CD1c-positive myeloid dendritic cell (primary cell): ENCODE measurements around the gene CRKL.

Experiments
- DNase-seq: peaks from one replicate; pipeline ENCODE4 v3.0.0-alpha.2; 2016; ENCODE audit errors: extremely low spot score

Gene CRKL

DNA sequence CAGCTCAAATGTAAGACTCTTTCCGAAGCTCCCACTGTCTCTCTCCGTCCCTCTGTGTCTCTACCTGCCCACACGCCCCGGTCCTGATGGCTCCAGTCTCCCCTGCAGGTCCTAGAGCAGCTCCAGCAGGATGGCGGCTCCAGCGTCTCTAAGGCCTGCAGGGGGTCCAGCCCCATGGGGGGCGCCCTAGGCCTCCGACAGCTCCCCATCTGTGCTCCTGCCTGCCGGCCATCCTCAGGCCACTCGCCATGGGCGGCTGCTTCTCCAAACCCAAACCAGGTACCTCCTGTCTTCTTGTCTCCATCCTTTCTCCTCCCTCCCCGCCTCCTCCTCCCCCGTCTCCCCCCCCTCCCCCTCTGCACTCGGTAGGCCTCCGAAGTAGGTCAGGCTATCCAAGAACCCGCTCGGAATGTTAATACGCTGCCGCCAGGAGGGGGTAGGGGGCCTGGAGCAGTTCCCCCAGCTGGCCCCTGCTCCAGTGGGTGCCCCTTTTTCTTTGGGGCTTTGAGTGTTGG is 50.5 kb downstream of the CRKL start:
- DNase-seq = no peak

DNA sequence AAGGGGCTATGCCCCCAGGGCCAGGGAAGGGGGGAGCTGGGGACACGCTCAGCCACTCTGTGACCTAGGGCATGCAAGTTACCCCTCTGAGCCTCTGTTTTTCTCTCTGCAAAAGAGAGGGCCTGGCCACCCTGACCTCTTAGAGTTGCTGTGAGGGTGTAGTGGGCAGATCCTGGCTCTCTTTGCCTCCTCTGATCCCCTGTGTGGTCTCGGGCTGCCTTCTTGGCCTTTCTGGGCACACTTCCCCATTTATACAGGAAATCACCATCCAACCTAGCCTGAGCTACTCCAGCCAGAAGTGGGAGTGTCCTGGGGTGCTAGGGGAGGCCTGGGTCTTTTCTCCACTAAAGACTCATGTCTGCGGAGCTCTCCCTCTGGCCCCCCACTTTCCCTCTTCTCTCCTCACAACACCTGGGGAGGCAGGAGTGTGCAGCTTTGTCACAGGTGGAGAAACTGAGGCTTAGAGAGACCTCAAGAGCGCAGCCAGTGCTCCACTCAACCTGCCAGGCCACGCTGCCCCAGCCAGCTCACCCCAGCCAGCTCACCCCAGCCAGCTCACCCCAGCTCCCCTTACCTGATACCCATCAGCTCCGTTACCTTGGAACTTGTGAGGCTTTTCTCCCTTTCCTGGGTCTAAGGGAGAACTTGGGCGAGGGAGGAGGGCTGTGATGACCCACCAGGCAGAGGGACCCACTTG is 51.2 kb downstream of the CRKL start:
- peak; percentile 66 for DNase-seq

DNA sequence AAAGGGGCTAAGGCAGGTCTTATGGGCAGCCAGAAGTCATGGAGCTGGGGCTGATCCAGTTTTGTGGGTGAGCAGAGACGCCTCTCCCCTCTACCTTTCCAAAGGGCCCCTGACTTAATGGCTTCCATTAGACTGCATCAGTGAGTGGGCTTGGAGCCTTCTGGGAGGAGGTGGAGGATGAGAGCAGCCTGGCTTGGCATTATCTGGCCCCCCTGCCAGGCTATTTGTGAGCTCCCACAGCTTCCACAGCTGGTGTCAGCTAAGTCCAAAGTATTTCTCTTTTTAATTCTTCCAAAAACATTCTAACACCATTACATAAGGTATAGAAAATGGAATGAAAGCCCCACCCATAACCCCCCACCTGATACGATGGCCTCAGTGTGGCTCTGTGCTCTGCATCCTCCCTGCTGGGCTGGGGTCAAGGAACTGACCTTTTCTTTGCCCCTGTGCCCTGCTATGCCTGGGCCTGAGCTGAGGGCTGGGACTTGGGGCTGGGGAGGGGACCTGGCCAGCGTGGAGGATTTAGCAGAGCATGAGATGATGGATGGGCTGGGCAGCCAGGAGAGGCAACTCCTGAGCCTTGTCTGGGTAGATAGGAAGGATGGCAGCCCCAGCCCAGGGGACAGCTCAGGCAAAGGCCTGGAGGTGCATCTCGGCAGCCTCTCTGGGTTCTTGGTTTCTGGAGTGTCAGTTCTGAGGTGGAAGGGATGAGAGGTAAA is 53.9 kb downstream of the CRKL start:
- no peak for DNase-seq

DNA sequence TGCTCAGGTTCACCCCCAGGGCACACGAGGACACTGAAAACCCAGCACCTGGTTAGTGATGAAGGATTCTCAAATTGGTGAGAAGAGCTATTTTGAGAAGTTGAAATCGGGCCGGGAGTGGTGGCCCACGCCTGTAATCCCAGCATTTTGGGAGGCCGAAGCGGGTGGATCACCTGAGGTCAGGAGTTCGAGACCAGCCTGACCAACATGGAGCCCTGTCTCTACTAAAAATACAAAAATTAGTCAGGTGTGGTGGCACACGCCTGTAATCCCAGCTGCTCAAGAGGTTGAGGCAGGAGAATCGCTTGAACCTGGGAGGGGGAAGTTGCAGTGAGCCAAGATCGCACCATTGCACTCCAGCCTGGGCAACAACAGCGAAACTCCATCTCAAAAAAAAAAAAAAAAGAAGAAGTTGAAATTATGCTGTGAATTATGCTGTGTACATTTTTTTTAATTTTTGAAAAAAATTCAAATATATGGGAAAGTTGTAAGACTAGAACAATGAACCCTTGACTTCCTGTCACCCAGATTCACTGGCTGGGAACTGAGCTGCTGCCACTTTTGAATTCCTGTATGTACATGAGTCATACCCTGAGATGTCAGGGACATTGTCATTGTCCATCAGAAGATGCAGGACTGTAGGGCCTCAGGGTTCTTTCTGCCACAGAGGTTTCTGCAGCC is 54.9 kb downstream of the CRKL start:
- DNase-seq = peak; percentile 66

DNA sequence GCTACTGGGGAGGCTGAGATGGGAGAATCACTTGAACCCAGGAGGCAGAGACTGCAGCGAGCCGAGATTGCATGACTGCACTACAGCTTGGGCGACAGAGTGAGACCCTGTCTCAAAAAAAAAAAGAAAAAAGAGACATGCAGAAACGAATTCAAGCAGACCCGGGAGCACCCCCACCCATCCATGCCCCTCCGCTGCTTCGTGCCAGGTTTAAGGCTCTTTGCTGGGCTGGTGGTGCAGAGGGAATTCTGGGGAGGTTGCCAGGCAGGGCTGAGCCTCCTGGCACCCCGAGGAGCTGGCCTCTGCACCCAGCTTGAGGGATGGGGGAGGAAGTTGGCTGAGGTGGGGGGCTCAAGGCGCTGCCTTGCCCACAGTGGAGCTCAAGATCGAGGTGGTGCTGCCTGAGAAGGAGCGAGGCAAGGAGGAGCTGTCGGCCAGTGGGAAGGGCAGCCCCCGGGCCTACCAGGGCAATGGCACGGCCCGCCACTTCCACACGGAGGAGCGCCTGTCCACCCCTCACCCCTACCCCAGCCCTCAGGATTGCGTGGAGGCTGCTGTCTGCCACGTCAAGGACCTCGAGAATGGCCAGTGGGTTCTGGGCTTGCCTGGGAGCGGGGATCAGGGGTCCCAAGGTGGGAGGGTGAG is 55.8 kb downstream of the CRKL start:
- no peak for DNase-seq

DNA sequence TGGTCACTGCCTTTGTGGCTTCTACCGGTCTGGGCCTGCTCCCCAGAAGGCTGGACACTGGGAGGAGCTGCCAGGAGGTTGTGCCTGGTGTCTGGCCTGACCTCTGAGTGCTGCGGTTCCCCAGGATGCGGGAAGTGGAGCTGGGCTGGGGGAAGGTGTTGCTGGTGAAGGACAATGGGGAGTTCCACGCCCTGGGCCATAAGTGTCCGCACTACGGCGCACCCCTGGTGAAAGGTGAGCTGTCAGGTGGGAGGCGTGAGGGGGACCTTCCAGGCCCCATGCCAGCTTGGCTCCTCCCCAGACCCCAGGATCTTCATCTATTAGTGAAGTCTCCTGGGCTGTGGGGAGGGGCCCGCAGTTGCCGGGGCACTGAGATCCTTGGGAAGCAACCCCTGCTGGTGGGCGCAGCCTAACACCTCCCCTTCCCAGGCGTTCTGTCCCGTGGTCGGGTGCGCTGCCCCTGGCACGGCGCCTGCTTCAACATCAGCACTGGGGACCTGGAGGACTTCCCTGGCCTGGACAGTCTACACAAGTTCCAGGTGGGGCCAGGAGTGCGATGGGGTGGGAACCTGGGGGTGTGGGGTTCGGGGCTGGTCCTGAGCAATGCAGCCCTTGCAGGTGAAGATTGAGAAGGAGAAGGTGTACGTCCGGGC is 56.6 kb downstream of the CRKL start:
- DNase-seq = no peak

DNA sequence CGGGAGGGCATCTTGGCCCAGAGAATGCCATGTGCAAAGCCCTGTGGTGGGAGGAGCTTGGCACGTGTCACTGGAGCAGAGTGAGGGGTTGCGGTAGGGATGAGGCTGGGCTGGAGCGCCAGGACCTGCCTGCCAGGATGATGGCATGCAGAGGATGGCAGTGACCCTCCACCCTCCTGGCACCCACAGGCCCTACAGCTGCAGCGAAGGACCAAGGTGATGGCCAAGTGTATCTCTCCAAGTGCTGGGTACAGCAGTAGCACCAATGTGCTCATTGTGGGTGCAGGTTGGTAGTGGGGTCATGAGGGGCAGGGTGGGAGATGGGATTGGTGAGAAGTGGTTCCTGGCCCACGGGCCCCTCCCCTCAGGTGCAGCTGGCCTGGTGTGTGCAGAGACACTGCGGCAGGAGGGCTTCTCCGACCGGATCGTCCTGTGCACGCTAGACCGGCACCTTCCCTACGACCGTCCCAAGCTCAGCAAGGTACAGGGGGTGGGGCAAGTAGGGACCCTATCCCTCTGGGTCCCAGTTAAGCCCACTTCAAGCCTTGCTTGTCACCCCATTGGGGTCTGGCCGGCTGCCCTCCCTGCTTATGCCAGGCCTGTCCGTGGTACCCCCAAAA is 57.2 kb downstream of the CRKL start:
- DNase-seq = no peak

DNA sequence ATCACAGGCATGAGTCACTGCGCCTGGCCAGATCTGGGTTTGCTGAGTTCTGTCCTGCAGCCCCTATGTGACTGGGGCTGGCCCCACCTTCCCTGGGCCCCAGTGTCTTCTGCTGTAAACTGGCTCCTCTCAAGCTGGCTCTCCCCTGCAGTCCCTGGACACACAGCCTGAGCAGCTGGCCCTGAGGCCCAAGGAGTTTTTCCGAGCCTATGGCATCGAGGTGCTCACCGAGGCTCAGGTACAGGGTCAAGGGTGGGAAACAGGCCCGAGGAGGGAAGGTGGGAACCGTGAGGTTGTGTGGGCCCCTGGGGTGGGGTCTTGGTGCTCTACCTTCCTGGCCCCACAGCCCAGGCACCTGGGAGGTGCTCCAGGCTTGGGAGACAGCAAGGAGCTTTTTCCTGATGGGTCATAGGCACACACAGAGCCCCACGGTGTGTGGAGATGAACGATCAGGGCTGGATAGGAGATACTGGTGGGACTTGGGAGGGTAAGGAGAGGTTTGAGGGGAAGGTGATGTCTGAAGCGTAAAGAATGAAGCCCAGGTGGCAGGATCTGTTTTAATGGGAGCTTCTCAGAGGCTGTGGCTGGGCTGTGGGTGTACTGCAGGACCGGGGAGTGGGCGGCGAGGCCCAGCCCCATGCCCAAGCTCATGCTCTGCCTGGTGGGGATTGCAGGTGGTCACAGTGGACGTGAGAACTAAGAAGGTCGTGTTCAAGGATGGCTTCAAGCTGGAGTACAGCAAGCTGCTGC is 58.5 kb downstream of the CRKL start:
- DNase-seq = no peak

DNA sequence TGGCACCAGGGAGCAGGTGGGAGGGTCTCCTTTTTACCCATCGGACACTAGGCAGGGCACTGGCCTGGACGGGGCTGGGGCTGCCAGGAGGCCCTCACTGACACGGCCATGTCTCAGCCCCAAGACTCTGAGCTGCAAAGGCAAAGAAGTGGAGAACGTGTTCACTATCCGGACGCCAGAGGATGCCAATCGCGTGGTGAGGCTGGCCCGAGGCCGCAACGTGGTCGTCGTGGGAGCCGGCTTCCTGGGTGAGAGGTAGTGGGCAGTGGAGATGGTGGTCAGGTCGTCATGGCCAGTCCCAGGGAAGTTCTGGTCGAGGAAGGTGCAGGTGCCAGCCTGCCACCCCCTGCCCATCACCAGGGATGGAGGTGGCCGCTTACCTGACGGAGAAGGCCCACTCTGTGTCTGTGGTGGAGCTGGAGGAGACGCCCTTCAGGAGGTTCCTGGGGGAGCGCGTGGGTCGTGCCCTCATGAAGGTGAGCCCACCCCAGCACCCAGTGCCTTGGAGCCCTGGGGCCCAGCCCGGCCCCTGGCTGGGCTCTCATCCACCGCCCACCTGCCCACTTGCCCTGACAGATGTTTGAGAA is 59.2 kb downstream of the CRKL start:
- no peak for DNase-seq

DNA sequence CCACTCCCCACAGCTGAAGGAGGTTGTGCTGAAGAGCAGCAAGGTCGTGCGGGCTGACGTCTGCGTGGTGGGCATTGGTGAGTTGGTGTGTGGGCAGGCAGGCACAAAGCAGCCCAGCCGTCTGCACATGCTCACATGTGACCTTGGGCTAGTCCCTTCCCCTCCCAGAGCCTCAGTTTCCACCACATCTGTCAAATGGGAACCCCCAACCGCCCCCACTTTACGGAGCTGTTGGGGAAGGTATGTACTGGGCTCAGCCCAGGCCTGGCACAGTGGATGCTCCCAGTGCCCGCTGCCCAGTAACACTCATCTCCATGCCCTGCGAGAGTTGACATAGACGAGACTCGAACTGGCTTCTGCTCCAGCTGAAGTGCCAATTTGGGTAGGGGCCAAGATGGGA is 59.8 kb downstream of the CRKL start:
- no peak for DNase-seq

DNA sequence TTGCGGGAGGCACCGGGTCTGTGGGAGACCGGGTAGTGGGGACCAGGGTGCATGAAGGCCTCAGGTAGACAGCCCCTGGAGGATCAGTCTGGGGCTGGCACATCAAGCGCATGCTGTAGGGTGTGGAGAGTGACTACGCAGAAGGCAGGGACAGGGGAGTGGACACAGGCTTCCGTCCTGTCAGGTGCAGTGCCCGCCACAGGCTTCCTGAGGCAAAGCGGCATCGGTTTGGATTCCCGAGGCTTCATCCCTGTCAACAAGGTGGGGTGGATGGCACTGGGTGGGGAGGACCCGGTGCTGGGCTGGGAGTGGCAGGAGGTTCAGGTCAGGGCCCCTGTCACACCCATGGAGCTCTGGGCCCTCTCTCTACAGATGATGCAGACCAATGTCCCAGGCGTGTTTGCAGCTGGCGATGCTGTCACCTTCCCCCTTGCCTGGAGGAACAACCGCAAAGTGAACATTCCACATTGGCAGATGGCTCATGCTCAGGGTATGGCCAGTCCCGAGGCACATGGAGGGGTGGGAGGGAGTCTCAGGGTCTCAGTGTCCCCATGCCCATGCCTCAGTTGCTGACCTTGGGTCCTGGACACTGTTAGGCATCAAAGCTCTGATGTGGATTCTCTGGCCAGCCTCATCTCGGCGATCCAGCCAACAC is 60.4 kb downstream of the CRKL start:
- DNase-seq = no peak

DNA sequence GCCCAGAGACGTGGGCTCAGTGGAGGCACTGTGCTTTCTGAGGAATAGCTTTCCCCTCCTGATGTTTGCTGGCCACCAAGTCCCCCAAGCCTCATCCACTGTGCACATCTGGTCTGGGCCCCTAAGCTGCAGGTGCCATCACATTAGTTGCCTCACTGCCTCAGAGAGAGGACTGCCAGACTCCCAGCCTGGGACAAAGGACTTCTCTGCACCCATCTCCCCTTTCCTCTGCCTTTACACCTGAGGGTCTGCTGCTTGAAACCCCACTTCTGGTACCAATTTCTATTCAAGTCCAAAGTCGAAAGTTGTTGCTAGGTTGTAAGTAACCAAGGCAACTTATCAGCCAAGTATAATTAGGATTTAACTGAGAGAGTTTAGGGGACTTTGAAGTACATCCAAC is 61.2 kb downstream of the CRKL start:
- DNase-seq = no peak

DNA sequence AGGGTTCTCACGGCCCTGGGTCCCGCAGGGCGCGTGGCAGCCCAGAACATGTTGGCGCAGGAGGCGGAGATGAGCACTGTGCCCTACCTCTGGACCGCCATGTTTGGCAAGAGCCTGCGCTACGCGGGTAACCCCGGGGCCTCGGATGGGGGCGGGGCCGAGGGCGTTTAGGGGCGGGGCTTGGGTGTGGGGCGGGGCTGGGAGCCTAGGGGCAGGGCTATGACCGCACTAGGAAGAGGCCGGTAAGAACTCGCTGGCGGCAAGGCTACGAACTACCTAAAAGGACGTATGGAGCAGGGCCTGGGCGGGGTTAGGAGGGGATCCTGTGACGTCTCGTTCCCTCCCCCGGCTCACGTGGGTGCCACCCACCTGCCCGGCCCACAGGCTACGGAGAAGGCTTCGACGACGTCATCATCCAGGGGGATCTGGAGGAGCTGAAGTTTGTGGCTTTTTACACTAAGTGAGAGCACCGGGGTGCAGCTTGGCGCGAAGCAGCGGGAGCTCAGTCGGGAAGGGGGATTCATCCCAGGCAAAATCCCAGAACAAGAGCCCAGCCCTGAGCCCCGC is 62.1 kb downstream of the CRKL start:
- DNase-seq = peak; percentile 81

DNA sequence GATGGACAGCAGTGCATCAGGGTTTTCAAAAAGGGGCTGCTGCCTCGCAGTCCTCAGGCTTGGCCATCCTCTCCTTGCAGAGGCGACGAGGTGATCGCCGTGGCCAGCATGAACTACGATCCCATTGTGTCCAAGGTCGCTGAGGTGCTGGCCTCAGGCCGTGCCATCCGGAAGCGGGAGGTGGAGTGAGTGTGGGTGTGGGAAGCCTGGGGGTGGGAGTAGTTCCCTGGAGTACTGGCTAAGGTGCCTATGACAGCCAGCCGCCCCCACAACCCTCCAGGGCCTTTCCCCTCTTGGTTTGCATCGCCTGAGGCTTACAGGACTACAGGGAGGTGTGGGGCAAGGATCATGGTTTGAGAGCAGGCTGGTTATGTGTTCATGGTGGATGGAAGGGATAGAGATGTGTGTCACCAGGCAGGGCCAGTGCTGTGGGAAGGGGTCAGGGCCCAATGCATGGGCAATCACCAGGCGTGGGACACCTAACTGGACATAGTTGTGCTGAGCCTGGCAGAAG is 62.8 kb downstream of the CRKL start:
- DNase-seq = no peak

DNA sequence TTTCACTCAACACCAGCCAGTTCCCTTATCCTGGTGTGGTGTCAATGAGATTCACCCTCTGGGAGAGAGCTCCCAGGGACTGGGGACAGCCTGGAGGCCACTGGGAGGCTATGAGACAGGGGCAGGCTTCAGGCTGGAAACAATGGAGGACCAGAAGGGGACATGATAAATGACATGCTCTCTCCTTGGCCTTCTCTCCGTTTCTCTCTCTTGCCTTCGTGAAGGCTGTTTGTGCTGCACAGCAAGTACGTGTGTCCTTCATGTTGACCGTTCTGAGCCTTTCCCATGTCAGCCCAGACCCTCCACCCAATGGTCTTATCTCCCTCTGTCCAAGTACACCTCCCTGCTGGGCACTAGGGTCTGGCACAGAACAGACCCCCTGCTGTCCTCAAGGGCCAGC is 63.3 kb downstream of the CRKL start:
- no peak for DNase-seq

DNA sequence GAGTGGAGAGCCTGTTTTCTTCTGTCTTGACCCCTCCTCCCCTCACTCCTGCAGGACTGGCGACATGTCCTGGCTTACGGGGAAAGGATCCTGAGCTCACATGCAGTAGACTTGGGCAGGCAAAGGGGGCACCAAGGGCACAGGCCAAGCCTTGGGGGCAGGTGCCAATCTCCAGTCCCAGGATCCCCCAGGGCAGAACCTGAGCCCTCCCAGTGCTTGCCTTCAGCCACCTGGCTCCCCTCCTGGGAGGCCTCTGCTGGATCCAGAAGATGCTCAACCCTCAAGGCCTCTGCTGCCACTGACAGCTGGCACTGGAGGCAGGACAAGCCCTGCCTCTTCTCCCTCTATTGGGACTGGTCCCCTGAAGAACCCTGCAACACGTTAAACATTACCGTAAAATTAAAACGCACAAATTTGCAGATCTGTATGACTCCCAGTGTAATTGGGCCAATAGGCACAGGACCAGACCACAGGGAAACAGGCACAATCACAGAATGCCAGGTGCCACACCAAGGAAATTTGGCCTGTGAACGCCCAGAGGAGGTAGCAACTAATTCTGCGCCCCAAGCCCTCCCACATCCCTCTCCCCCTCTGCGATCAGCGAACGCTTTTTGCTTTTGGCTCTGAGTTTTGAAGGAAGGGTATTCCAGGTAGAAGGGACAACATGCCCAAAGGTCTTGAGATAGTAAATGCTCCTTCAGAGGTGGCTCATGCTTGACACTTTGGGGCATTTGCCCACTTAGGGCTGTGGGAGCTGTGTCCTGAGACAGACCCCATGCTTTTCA is 63.9 kb downstream of the CRKL start:
- DNase-seq = no peak

DNA sequence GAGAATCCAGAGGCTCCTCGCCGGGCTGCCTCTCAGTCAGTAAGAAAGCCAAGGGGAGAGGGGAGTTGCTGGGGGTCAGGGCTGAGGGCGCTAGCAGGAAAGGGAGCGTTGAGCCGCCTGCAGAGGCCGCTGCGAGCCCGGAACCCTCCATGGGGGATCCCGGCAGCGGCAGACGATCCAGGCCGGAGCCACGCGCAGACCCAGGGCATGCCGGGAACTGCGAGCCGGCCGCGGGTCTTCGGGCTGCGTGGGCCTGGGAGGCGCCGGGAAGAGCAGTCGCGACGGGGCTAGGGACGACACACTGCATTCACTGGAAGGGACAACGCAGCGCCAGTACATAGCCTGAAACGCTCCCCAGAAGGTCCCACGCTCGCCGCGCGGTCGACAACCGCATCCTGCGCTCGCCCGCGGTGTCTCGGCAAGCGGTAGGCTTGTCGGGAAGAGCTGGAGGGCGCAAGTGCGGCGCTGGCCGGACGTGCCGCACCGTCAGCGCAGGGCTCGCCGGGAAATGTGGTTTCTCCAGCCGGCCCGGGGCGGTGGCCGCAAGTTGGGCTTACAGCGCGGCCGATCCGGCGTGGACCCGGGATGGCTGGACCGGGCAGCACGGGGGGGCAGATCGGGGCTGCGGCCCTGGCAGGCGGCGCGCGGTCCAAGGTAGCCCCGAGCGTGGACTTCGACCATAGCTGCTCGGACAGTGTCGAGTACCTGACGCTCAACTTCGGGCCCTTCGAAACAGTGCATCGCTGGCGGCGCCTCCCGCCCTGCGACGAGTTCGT is 64.8 kb downstream of the CRKL start, which contains the start of gene LZTR1:
TSS of gene LZTR1 (plus strand) at position 511 of the 776 bp plus-strand sequence. CDS start at position 586, 75 bp downstream.
- DNase-seq = peak; percentile 86

DNA sequence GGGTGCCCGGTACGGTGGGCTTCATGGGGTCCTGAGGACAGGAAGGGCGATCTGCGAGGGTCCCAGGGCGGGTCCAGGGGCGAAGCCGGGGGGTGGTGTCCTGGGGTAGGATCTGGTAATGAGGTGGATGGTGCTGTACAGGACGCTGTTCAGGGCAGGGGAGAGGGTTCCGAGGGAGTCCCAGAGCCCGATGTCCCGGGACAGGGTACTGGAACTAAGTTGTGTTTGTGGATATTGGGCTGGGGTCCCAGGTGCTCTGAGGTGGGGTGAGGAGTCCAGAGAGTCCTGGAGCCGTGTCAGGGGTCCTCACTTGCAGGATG is 65.3 kb downstream of the CRKL start:
- DNase-seq = no peak
